Activated T-cell treated with anti-CD3 and anti-CD28 coated beads, Interleukin-2, amount 50 U/mL, for 72 hours (primary cell): ENCODE measurements around the gene MDFI. TPM values are rescaled to one million over a fixed set of nuclear protein-coding genes. Genes with fewer than 3 reads are reported as not detected.

Experiments used
- ATAC-seq, 2 donors: fragments of 150-1000 bp; cut with Tn5 transposase; replicated peaks in 1 of 2; 2 replicates each; pipeline ENCODE4 v1.10.0; 2021; ENCODE audit warnings: moderate library complexity in 2 of 2, mild to moderate bottlenecking in 1 of 2
- DNase-seq, 2 donors: peaks; one replicate each; pipeline ENCODE4 v3.0.0; 2021 to 2022; ENCODE audit warnings: mixed read lengths in 1 of 2
- H3K27ac Mint-ChIP-seq: one replicate; pipeline ENCODE4 v1.8.0; 2022; ENCODE audit warnings: mild to moderate bottlenecking, moderate library complexity, mixed read lengths
- H3K27me3 Mint-ChIP-seq: one replicate; pipeline ENCODE4 v1.8.0; 2022; ENCODE audit warnings: low read depth, mixed read lengths
- H3K36me3 Mint-ChIP-seq, 2 donors: one replicate each; pipeline ENCODE4 v1.8.0; 2022; ENCODE audit warnings: mixed read lengths in 2 of 2, mild to moderate bottlenecking in 1 of 2; ENCODE audit not compliant: insufficient read depth in 2 of 2
- H3K4me1 Mint-ChIP-seq: one replicate; pipeline ENCODE4 v1.8.0; 2022; ENCODE audit warnings: low read depth, mixed read lengths
- H3K4me3 Mint-ChIP-seq, 2 donors: one replicate each; pipeline ENCODE4 v1.8.0; 2022; ENCODE audit warnings: mild to moderate bottlenecking in 2 of 2, mixed read lengths in 2 of 2, moderate library complexity in 2 of 2
- H3K9me3 Mint-ChIP-seq, 2 donors: one replicate each; pipeline ENCODE4 v1.8.0; 2022; ENCODE audit warnings: mixed read lengths in 2 of 2
- total RNA-seq, 2 donors: library from RNA; stranded (reverse); gene quantifications; one replicate each; pipeline ENCODE4 v1.2.3, GENCODE V29; 2022

MDFI gene
- total RNA-seq, 2 donors from 2014 or later: not detected

GRCh38 chr6:41664271-41664670 lies 26.0 kb downstream of the MDFI start:
- H3K27me3 Mint-ChIP-seq: peaks cover 26% of the 10 kb centered on the region
- no peak overlapping the region for H3K4me3 Mint-ChIP-seq
- no peaks in the 10 kb centered on the region for H3K4me1 Mint-ChIP-seq
- H3K36me3 Mint-ChIP-seq: no peaks in the 10 kb centered on the region
- H3K9me3 Mint-ChIP-seq: no peaks in the 10 kb centered on the region
- ATAC-seq (no peak), DNase-seq (no peak)
- no peak overlapping the region for H3K27ac Mint-ChIP-seq

- no peak overlapping the region for H3K4me3 Mint-ChIP-seq
- DNase-seq: no peak
- no peak for ATAC-seq
- H3K27ac Mint-ChIP-seq: no peak overlapping the region
- peaks cover 11% of the 10 kb centered on the region for H3K27me3 Mint-ChIP-seq
- H3K4me1 Mint-ChIP-seq: no peaks in the 10 kb centered on the region
- no peaks in the 10 kb centered on the region for H3K9me3 Mint-ChIP-seq
- no peaks in the 10 kb centered on the region for H3K36me3 Mint-ChIP-seq
Observed at GRCh38 chr6:41667195-41667594, 28.9 kb downstream of the MDFI start.

GRCh38 chr6:41668968-41669367 lies 30.7 kb downstream of the MDFI start:
- H3K36me3 Mint-ChIP-seq: no peaks in the 10 kb centered on the region
- H3K4me1 Mint-ChIP-seq: no peaks in the 10 kb centered on the region
- no peak overlapping the region for H3K27ac Mint-ChIP-seq
- H3K9me3 Mint-ChIP-seq: no peaks in the 10 kb centered on the region
- ATAC-seq: no peak
- no peak for DNase-seq
- peaks cover 9% of the 10 kb centered on the region for H3K27me3 Mint-ChIP-seq
- H3K4me3 Mint-ChIP-seq: no peak overlapping the region

- no peak overlapping the region for H3K4me3 Mint-ChIP-seq
- H3K4me1 Mint-ChIP-seq: no peaks in the 10 kb centered on the region
- ATAC-seq (no peak), DNase-seq (no peak)
- H3K9me3 Mint-ChIP-seq: no peaks in the 10 kb centered on the region
- H3K27me3 Mint-ChIP-seq: peaks cover 12% of the 10 kb centered on the region
- no peak overlapping the region for H3K27ac Mint-ChIP-seq
- H3K36me3 Mint-ChIP-seq: no peaks in the 10 kb centered on the region
Observed at GRCh38 chr6:41670703-41671360, 32.6 kb downstream of the MDFI start.

- no peaks in the 10 kb centered on the region for H3K9me3 Mint-ChIP-seq
- DNase-seq: no peak
- no peaks in the 10 kb centered on the region for H3K4me1 Mint-ChIP-seq
- no peak overlapping the region for H3K4me3 Mint-ChIP-seq
- H3K27me3 Mint-ChIP-seq: peaks cover 16% of the 10 kb centered on the region
- H3K27ac Mint-ChIP-seq: no peak overlapping the region
- no peaks in the 10 kb centered on the region for H3K36me3 Mint-ChIP-seq
- ATAC-seq: no peak
Observed at GRCh38 chr6:41671376-41671775, 33.1 kb downstream of the MDFI start.

- peaks cover 16% of the 10 kb centered on the region for H3K27me3 Mint-ChIP-seq
- H3K36me3 Mint-ChIP-seq: no peaks in the 10 kb centered on the region
- no peaks in the 10 kb centered on the region for H3K4me1 Mint-ChIP-seq
- ATAC-seq (no peak), DNase-seq (no peak)
- no peak overlapping the region for H3K4me3 Mint-ChIP-seq
- H3K27ac Mint-ChIP-seq: no peak overlapping the region
- no peaks in the 10 kb centered on the region for H3K9me3 Mint-ChIP-seq
Observed at GRCh38 chr6:41672016-41672415, 33.7 kb downstream of the MDFI start.

- Mint-ChIP-seq H3K9me3 (no peaks in the 10 kb centered on the region), H3K4me3 (no peak overlapping the region), H3K27ac (no peak overlapping the region), H3K27me3 (peaks cover 16% of the 10 kb centered on the region), H3K36me3 (no peaks in the 10 kb centered on the region), H3K4me1 (no peaks in the 10 kb centered on the region)
- no peak for DNase-seq
- ATAC-seq: no peak
Observed at GRCh38 chr6:41672816-41673703, 34.8 kb downstream of the MDFI start.

GRCh38 chr6:41673704-41674000 lies 35.4 kb downstream of the MDFI start:
- DNase-seq: no peak
- H3K4me1 Mint-ChIP-seq: no peaks in the 10 kb centered on the region
- H3K36me3 Mint-ChIP-seq: no peaks in the 10 kb centered on the region
- peaks cover 16% of the 10 kb centered on the region for H3K27me3 Mint-ChIP-seq
- no peak for ATAC-seq
- no peak overlapping the region for H3K4me3 Mint-ChIP-seq
- no peaks in the 10 kb centered on the region for H3K9me3 Mint-ChIP-seq
- H3K27ac Mint-ChIP-seq: no peak overlapping the region

- H3K27me3 Mint-ChIP-seq: peaks cover 16% of the 10 kb centered on the region
- H3K27ac Mint-ChIP-seq: no peak overlapping the region
Observed at GRCh38 chr6:41674231-41675000, 36.1 kb downstream of the MDFI start.

GRCh38 chr6:41675176-41675775 lies 37.0 kb downstream of the MDFI start:
- H3K27me3 Mint-ChIP-seq: peaks cover 15% of the 10 kb centered on the region
- H3K4me3 Mint-ChIP-seq: no peak overlapping the region
- no peaks in the 10 kb centered on the region for H3K9me3 Mint-ChIP-seq
- H3K36me3 Mint-ChIP-seq: no peaks in the 10 kb centered on the region
- no peak for DNase-seq
- no peaks in the 10 kb centered on the region for H3K4me1 Mint-ChIP-seq
- no peak overlapping the region for H3K27ac Mint-ChIP-seq
- no peak for ATAC-seq

More at GRCh38 chr6:41674231-41675000, 36.1 kb downstream of the MDFI start:
- no peak for DNase-seq
- Mint-ChIP-seq H3K36me3 (no peaks in the 10 kb centered on the region), H3K9me3 (no peaks in the 10 kb centered on the region), H3K4me3 (no peak overlapping the region), H3K4me1 (no peaks in the 10 kb centered on the region)
- no peak for ATAC-seq

- no peak for ATAC-seq
Observed at GRCh38 chr6:41675992-41676391, 37.7 kb downstream of the MDFI start.

GRCh38 chr6:41676431-41676830 lies 38.2 kb downstream of the MDFI start:
- H3K27me3 Mint-ChIP-seq: peaks cover 7% of the 10 kb centered on the region
- H3K36me3 Mint-ChIP-seq: no peaks in the 10 kb centered on the region
- ATAC-seq (no peak), DNase-seq (no peak)
- H3K4me1 Mint-ChIP-seq: no peaks in the 10 kb centered on the region
- no peak overlapping the region for H3K27ac Mint-ChIP-seq
- H3K9me3 Mint-ChIP-seq: no peaks in the 10 kb centered on the region
- no peak overlapping the region for H3K4me3 Mint-ChIP-seq

More at GRCh38 chr6:41675992-41676391, 37.7 kb downstream of the MDFI start:
- H3K4me3 Mint-ChIP-seq: no peak overlapping the region
- peaks cover 8% of the 10 kb centered on the region for H3K27me3 Mint-ChIP-seq
- H3K4me1 Mint-ChIP-seq: no peaks in the 10 kb centered on the region
- no peak for DNase-seq
- H3K9me3 Mint-ChIP-seq: no peaks in the 10 kb centered on the region
- no peak overlapping the region for H3K27ac Mint-ChIP-seq
- H3K36me3 Mint-ChIP-seq: no peaks in the 10 kb centered on the region
